Measurements from ENCODE around the gene ADAMTSL5.
"Not testable (repeated sequence)": the region's sequence is repeated elsewhere in the genome, so short reads cannot be mapped to it uniquely, and the experiment has no call there.

ADAMTSL5 gene

GRCh38 chr19:1481893-1482360, 30.9 kb downstream of the ADAMTSL5 start:
- no peak for DNase-seq (ENCODE audit: low spot score)

- no peak for DNase-seq (ENCODE audit: low spot score)
Observed at GRCh38 chr19:1481224-1481892, 31.5 kb downstream of the ADAMTSL5 start.

GRCh38 chr19:1478934-1479707, 33.7 kb downstream of the ADAMTSL5 start, which contains the start of gene C19orf25:
C19orf25 (minus strand) TSS chr19:1479215; CDS start chr19:1478903, 312 bp downstream.
- DNase-seq (ENCODE audit: low spot score) = peak; percentile 91

- not testable (repeated sequence) for DNase-seq (ENCODE audit: low spot score)
Observed at GRCh38 chr19:1477056-1477455, 35.8 kb downstream of the ADAMTSL5 start.

GRCh38 chr19:1475751-1476437, 36.9 kb downstream of the ADAMTSL5 start:
- DNase-seq (ENCODE audit: low spot score) = no peak

- no peak for DNase-seq (ENCODE audit: low spot score)
Observed at GRCh38 chr19:1474765-1475351, 38.0 kb downstream of the ADAMTSL5 start.

GRCh38 chr19:1474011-1474764, 38.6 kb downstream of the ADAMTSL5 start:
- DNase-seq (ENCODE audit: low spot score) = peak; percentile 75

GRCh38 chr19:1473085-1473851, 39.6 kb downstream of the ADAMTSL5 start:
- peak; percentile 18 for DNase-seq (ENCODE audit: low spot score)

- DNase-seq (ENCODE audit: low spot score) = no peak
Observed at GRCh38 chr19:1472231-1473084, 40.4 kb downstream of the ADAMTSL5 start.

GRCh38 chr19:1471515-1472160, 41.2 kb downstream of the ADAMTSL5 start:
- DNase-seq (ENCODE audit: low spot score) = peak; percentile 42

GRCh38 chr19:1471010-1471514, 41.8 kb downstream of the ADAMTSL5 start:
- no peak for DNase-seq (ENCODE audit: low spot score)

- DNase-seq (ENCODE audit: low spot score) = no peak
Observed at GRCh38 chr19:1470305-1471009, 42.4 kb downstream of the ADAMTSL5 start.

GRCh38 chr19:1470055-1470304, 42.8 kb downstream of the ADAMTSL5 start:
- DNase-seq (ENCODE audit: low spot score) = no peak

- DNase-seq (ENCODE audit: low spot score) = no peak
Observed at GRCh38 chr19:1469255-1470054, 43.4 kb downstream of the ADAMTSL5 start.

GRCh38 chr19:1468821-1469254, 44.0 kb downstream of the ADAMTSL5 start:
- DNase-seq (ENCODE audit: low spot score) = no peak

- no peak for DNase-seq (ENCODE audit: low spot score)
Observed at GRCh38 chr19:1468274-1468820, 44.5 kb downstream of the ADAMTSL5 start.

- DNase-seq (ENCODE audit: low spot score) = no peak
Observed at GRCh38 chr19:1467490-1468273, 45.1 kb downstream of the ADAMTSL5 start.

Data from pons (tissue), 1 donor.